Adipocyte (in vitro differentiated cells): ENCODE results near the gene JAZF1.

Experiments
- DNase-seq: peaks from one replicate; pipeline ENCODE4 v3.0.0-alpha.2; 2015; ENCODE audit warnings: low read depth
- H3K27me3 ChIP-seq: replicated peaks from 2 replicates; pipeline ENCODE4 v1.7.0; 2013; ENCODE audit warnings: mild to moderate bottlenecking, low read length, moderate library complexity; ENCODE audit not compliant: control insufficient read depth, insufficient read depth
- H3K36me3 ChIP-seq: 2 replicates; pipeline ENCODE4 v1.7.0; 2013; ENCODE audit warnings: low read length, mild to moderate bottlenecking, moderate library complexity; ENCODE audit not compliant: control insufficient read depth, insufficient read depth, severe bottlenecking
- H3K4me1 ChIP-seq: 2 replicates; pipeline ENCODE4 v1.7.0; 2013; ENCODE audit warnings: mild to moderate bottlenecking, low read length, moderate library complexity; ENCODE audit not compliant: control insufficient read depth, insufficient read depth
- H3K4me3 ChIP-seq: 2 replicates; pipeline ENCODE4 v1.7.0; 2013; ENCODE audit warnings: mild to moderate bottlenecking, low read length, moderate library complexity
- H3K9ac ChIP-seq: 2 replicates; pipeline ENCODE4 v1.7.0; 2013; ENCODE audit warnings: mild to moderate bottlenecking, low read length, moderate library complexity
- H3K9me3 ChIP-seq: 2 replicates; pipeline ENCODE4 v1.7.0; 2013; ENCODE audit warnings: mild to moderate bottlenecking, low read length, moderate library complexity; ENCODE audit not compliant: control insufficient read depth

The JAZF1 gene

GRCh38 chr7:27944643-27945042, 236.0 kb downstream of the JAZF1 start:
- DNase-seq = no peak
- Histone ChIP-seq H3K4me1 (peaks cover 59% of the 10 kb centered on the region), H3K4me3 (peak overlapping the region; percentile 55)

GRCh38 chr7:27943241-27943640, 237.4 kb downstream of the JAZF1 start:
- Histone ChIP-seq H3K4me1 (peaks cover 59% of the 10 kb centered on the region), H3K36me3 (no peaks in the 10 kb centered on the region), H3K4me3 (no peak overlapping the region), H3K9me3 (no peaks in the 10 kb centered on the region), H3K27me3 (no peaks in the 10 kb centered on the region), H3K9ac (no peak overlapping the region)
- no peak for DNase-seq

More at GRCh38 chr7:27944643-27945042, 236.0 kb downstream of the JAZF1 start:
- peak overlapping the region; percentile 39 for H3K9ac ChIP-seq
- no peaks in the 10 kb centered on the region for H3K27me3 ChIP-seq
- no peaks in the 10 kb centered on the region for H3K9me3 ChIP-seq
- no peaks in the 10 kb centered on the region for H3K36me3 ChIP-seq

GRCh38 chr7:27942711-27943110, 237.9 kb downstream of the JAZF1 start:
- no peaks in the 10 kb centered on the region for H3K9me3 ChIP-seq
- no peaks in the 10 kb centered on the region for H3K36me3 ChIP-seq
- DNase-seq = no peak
- H3K4me1 ChIP-seq = peaks cover 57% of the 10 kb centered on the region
- no peak overlapping the region for H3K4me3 ChIP-seq
- no peaks in the 10 kb centered on the region for H3K27me3 ChIP-seq
- H3K9ac ChIP-seq = no peak overlapping the region

- DNase-seq = no peak
- Histone ChIP-seq H3K9ac (no peak overlapping the region), H3K4me3 (no peak overlapping the region), H3K27me3 (no peaks in the 10 kb centered on the region), H3K9me3 (no peaks in the 10 kb centered on the region), H3K4me1 (peaks cover 62% of the 10 kb centered on the region), H3K36me3 (no peaks in the 10 kb centered on the region)
Observed at GRCh38 chr7:27941522-27941921, 239.1 kb downstream of the JAZF1 start.

- no peak overlapping the region for H3K4me3 ChIP-seq
- H3K4me1 ChIP-seq = peaks cover 66% of the 10 kb centered on the region
- no peak for DNase-seq
- H3K36me3 ChIP-seq = no peaks in the 10 kb centered on the region
- H3K9me3 ChIP-seq = no peaks in the 10 kb centered on the region
- H3K9ac ChIP-seq = no peak overlapping the region
- H3K27me3 ChIP-seq = no peaks in the 10 kb centered on the region
Observed at GRCh38 chr7:27940341-27940740, 240.3 kb downstream of the JAZF1 start.

- peaks cover 62% of the 10 kb centered on the region for H3K4me1 ChIP-seq
- no peaks in the 10 kb centered on the region for H3K36me3 ChIP-seq
- H3K9ac ChIP-seq = no peak overlapping the region
- no peak for DNase-seq
- no peaks in the 10 kb centered on the region for H3K27me3 ChIP-seq
- H3K4me3 ChIP-seq = no peak overlapping the region
- no peaks in the 10 kb centered on the region for H3K9me3 ChIP-seq
Observed at GRCh38 chr7:27939893-27940292, 240.7 kb downstream of the JAZF1 start.

- Histone ChIP-seq H3K36me3 (no peaks in the 10 kb centered on the region), H3K4me3 (no peak overlapping the region), H3K9me3 (no peaks in the 10 kb centered on the region), H3K27me3 (no peaks in the 10 kb centered on the region), H3K4me1 (peaks cover 46% of the 10 kb centered on the region), H3K9ac (no peak overlapping the region)
- peak; percentile 27 for DNase-seq
Observed at GRCh38 chr7:27936768-27937102, 243.9 kb downstream of the JAZF1 start.

- no peaks in the 10 kb centered on the region for H3K36me3 ChIP-seq
- no peak overlapping the region for H3K4me3 ChIP-seq
- DNase-seq = no peak
- no peaks in the 10 kb centered on the region for H3K9me3 ChIP-seq
- H3K27me3 ChIP-seq = no peaks in the 10 kb centered on the region
- peak overlapping the region; percentile 21 for H3K9ac ChIP-seq
- H3K4me1 ChIP-seq = peaks cover 41% of the 10 kb centered on the region
Observed at GRCh38 chr7:27936047-27936767, 244.4 kb downstream of the JAZF1 start.

- Histone ChIP-seq H3K4me1 (peaks cover 45% of the 10 kb centered on the region), H3K27me3 (no peaks in the 10 kb centered on the region), H3K9ac (no peak overlapping the region), H3K9me3 (no peaks in the 10 kb centered on the region), H3K4me3 (peak overlapping the region; percentile 14), H3K36me3 (no peaks in the 10 kb centered on the region)
- peak; percentile 47 for DNase-seq
Observed at GRCh38 chr7:27933671-27934565, 246.7 kb downstream of the JAZF1 start.

GRCh38 chr7:27930910-27931476, 249.6 kb downstream of the JAZF1 start:
- no peak for DNase-seq
- Histone ChIP-seq H3K4me3 (no peak overlapping the region), H3K9me3 (no peaks in the 10 kb centered on the region), H3K27me3 (no peaks in the 10 kb centered on the region), H3K36me3 (no peaks in the 10 kb centered on the region), H3K4me1 (peaks cover 38% of the 10 kb centered on the region), H3K9ac (no peak overlapping the region)

- Histone ChIP-seq H3K36me3 (no peaks in the 10 kb centered on the region), H3K9me3 (no peaks in the 10 kb centered on the region), H3K9ac (no peak overlapping the region), H3K4me1 (peaks cover 30% of the 10 kb centered on the region), H3K27me3 (no peaks in the 10 kb centered on the region), H3K4me3 (no peak overlapping the region)
- DNase-seq = no peak
Observed at GRCh38 chr7:27929127-27929526, 251.5 kb downstream of the JAZF1 start.
